CD4-positive, alpha-beta T cell treated with Interferon gamma for 1 hour (primary cell): ENCODE data around the gene GRIP1.

Source experiments
- DNase-seq: peaks from one replicate; pipeline ENCODE4 v3.0.0-alpha.2; 2020

The GRIP1 gene

GRCh38 chr12:66678338-66679275, at the start of gene GRIP1:
TSS of gene GRIP1 (minus strand) at chr12:66679076. CDS start at chr12:66678904, 172 bp downstream.
- DNase-seq, result no peak

- DNase-seq, result no peak
Observed at GRCh38 chr12:66726556-66726955, 47.7 kb upstream of the GRIP1 start.

- no peak for DNase-seq
Observed at GRCh38 chr12:66725031-66725430, 46.2 kb upstream of the GRIP1 start.

GRCh38 chr12:66724616-66725015, 45.7 kb upstream of the GRIP1 start:
- no peak for DNase-seq

- DNase-seq, result no peak
Observed at GRCh38 chr12:66724026-66724425, 45.1 kb upstream of the GRIP1 start.

- no peak for DNase-seq
Observed at GRCh38 chr12:66719862-66720261, 41.0 kb upstream of the GRIP1 start.

GRCh38 chr12:66717036-66717673, 38.3 kb upstream of the GRIP1 start:
- no peak for DNase-seq

- DNase-seq, result no peak
Observed at GRCh38 chr12:66716522-66716921, 37.6 kb upstream of the GRIP1 start.

- no peak for DNase-seq
Observed at GRCh38 chr12:66714709-66715108, 35.8 kb upstream of the GRIP1 start.

- DNase-seq, result no peak
Observed at GRCh38 chr12:66713984-66714383, 35.1 kb upstream of the GRIP1 start.

GRCh38 chr12:66709893-66710292, 31.0 kb upstream of the GRIP1 start:
- DNase-seq, result no peak

- DNase-seq, result no peak
Observed at GRCh38 chr12:66709457-66709773, 30.5 kb upstream of the GRIP1 start.

GRCh38 chr12:66708704-66709456, 30.0 kb upstream of the GRIP1 start:
- DNase-seq, result no peak

GRCh38 chr12:66707002-66707697, 28.3 kb upstream of the GRIP1 start:
- no peak for DNase-seq

GRCh38 chr12:66699738-66700482, 21.0 kb upstream of the GRIP1 start:
- DNase-seq, result no peak

- DNase-seq, result no peak
Observed at GRCh38 chr12:66698558-66698957, 19.7 kb upstream of the GRIP1 start.

- DNase-seq, result no peak
Observed at GRCh38 chr12:66697404-66697803, 18.5 kb upstream of the GRIP1 start.

- no peak for DNase-seq
Observed at GRCh38 chr12:66694666-66695613, 16.1 kb upstream of the GRIP1 start.

GRCh38 chr12:66693901-66694513, 15.1 kb upstream of the GRIP1 start:
- no peak for DNase-seq

GRCh38 chr12:66692986-66693385, 14.1 kb upstream of the GRIP1 start:
- no peak for DNase-seq

- no peak for DNase-seq
Observed at GRCh38 chr12:66692170-66692569, 13.3 kb upstream of the GRIP1 start.
